ENCODE measurements around the gene CTNNBL1.
A peak's percentile ranks its signal among the peaks of the same experiment; 100 is the strongest.
"Not testable (repeated sequence)": the region's sequence is repeated elsewhere in the genome, so short reads cannot be mapped to it uniquely, and the experiment has no call there.

The CTNNBL1 gene

DNA sequence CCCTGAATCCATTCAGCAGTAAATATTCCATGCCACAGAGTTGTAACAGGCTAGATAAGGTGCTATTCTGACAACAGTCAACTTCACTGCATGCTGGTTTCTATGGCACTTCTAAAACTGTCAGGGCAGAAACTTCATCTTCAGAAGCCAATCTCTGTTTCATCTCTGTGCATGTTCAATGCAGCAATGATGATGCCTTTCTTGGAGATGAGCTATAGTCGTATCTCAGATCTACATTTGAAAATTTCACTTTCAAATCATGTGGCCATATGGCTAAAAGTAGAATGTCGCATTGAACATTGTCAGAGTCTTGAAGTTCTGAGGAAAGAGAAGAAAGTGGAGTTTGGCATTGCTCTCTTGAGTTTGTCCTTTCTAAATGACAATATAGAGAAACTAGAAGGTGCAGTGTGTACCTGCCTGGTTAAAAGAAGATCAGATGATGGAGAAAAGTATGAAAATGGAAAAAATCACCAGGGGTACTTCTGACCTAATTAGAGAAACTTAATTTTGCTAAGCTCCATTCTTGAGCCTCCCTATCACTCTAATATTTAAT, 160.1 kb downstream of the CTNNBL1 start:
- DNase-seq (ENCODE audit: low spot score) = peak; percentile 15

DNA sequence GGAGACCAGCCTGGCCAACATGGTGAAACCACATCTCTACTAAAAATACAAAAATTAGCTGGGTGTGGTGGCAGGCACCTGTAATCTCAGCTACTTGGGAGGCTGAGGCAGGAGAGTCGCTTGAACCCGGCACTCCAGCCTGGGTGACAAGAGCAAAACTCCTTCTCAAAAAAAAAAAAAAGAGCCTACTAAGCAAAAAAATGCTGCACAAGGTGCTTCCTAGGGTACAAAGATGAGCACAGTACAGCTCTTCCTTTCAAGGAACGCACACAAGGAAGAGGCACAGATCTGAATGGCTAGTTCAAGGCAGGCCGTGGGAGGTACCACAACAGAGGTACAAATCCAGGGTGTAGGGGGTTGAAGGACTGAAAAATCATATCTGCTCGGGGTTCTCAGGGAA, 162.2 kb downstream of the CTNNBL1 start:
- DNase-seq (ENCODE audit: low spot score) = not testable (repeated sequence)

GRCh38 chr20:37856932-37857660, 163.3 kb downstream of the CTNNBL1 start:
- no peak for DNase-seq (ENCODE audit: low spot score)

DNA sequence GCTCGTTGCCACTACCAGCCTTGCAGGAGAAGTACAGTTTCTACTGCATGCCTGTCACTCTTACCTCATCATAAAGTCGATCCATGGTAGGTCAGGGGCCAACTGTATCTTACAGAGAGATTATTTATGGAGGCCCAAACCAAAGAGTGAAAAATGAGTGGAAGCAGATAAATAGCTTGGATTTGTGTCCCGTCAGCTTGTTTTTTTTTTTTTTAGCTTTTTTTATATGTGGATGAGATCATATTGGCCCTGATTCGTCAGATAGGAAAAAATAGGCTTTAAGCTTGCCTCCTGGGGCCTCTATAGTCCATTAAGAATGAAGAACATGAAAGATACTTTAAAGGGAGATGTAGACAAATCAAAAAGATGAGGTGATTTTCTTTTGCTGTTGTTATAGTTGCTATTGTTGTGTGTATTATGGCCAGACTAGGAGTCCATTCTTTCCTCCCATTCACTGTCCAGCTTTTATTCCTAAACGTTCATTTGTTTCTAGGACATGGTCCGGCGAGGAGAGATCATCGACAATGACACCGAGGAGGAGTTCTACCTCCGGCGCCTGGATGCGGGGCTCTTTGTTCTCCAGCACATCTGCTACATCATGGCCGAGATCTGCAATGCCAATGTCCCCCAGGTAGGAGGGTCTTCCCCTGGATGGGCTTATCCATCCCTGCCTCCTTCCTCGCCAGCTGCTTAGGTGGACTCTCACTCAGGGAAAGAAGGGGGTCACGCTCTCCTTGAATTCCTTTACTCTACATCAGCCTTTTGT, 165.8 kb downstream of the CTNNBL1 start:
- DNase-seq (ENCODE audit: low spot score) = no peak

GRCh38 chr20:37863289-37863688, 169.5 kb downstream of the CTNNBL1 start:
- no peak for DNase-seq (ENCODE audit: low spot score)

DNA sequence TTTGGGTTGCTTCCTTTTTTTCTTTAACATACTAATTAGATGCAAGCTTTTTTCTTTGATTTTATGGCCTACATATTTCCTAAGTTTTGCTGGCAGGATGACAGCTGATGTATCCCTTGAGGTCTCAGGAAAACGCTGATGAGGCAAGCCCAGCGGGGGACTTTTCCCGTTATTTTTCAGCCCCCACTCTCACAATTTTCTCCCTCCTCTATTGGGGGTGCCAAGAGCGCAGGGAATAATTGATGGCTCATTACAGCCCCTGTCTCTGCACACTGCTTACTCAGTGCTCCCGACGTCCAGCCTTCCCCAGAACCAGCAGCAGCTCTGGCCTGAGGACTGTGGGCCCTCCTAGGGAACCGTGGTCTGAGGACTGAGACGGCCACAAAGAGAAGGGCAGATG, 170.5 kb downstream of the CTNNBL1 start:
- DNase-seq (ENCODE audit: low spot score) = no peak

DNA sequence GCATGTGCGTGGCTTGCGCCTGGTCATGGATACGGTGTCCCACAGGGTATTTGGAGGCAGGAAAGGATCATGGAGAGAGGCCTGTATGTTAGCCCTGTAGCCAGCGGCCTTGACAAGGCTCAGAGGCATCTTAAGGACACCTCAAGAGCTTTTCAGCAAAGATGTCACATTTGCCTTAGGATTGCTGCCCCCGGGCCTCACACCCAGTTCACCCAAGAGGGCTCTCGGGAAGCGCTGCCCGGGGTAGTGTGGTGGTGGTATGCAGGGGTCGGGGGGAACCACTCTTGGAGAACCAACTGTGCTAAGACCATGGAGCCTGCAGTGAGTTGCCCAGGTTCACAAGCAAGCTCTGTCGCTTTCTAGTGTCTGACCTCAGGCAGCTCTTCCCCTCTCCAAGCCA, 172.2 kb downstream of the CTNNBL1 start:
- no peak for DNase-seq (ENCODE audit: low spot score)

- DNase-seq (ENCODE audit: low spot score) = no peak
Measured at GRCh38 chr20:37867289-37868195, 173.7 kb downstream of the CTNNBL1 start.

DNA sequence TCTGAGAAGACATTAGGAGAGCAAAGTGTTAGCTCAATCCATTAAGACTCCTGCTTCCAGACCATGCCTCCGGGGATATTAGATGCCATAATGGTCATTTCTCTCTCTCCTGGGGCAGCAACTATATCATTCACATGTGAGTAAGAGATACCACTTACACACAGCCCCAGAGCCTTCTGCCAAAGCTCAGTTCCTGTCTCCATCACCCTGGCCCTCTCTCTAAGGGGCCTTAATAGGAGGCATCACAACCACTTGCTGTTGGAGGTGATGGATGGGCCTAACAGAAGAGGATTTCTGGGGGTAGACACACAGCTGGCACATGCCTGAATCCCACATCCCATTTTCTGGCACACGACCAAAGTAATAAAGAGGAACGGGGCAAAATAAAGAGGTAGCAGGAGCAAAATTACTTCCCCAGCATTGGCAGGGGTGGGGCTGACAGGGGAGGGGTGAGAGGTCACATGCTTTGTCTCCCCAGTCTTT, 175.1 kb downstream of the CTNNBL1 start:
- DNase-seq (ENCODE audit: low spot score) = no peak

DNA sequence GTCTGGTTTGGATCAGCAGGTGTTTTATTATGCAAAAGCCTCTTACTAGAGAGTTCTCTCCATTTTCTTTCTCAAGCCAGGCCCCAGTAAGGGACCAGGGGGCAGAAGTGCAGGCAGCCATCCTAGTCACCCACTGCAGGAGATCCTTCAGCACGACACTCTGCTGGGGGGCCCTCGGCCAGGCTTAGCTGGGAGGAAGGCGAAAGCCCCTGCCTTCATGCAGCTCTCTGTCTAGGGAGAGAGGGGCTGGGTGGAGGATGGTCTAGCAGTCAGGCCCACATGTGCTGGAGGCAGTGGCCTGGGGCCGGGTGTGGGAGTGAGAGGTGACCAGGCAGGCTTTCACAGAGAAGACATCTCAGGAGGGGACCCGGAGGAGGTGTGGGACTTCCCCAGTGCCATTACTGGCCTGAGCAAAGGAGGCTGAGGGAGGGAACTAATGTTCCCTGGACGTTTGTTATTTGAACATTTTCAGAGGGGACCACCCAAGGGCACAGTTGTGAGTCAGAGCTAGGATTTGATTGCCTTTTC, 175.6 kb downstream of the CTNNBL1 start:
- no peak for DNase-seq (ENCODE audit: low spot score)

GRCh38 chr20:37870294-37870693, 176.5 kb downstream of the CTNNBL1 start:
- no peak for DNase-seq (ENCODE audit: low spot score)

DNA sequence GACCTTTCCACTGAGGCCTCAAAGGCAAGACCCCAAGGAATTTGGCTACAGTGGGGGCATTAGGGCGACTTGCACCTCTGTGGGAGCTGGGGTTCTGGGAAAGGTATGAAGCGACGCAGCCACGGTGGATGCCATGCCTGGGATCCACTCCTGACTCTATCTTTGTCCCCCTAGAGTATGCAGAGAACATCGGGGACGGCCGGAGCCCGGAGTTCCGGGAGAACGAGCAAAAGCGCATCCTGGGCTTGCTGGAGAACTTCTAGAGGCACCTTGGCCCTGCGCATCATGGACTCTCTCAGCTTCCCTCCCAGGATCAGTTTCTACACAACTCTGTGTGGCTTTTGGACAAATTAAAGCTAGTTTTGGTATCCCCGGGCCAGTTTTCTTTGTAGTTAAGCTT, 177.9 kb downstream of the CTNNBL1 start:
- no peak for DNase-seq (ENCODE audit: low spot score)

GRCh38 chr20:37872161-37872560, 178.3 kb downstream of the CTNNBL1 start:
- no peak for DNase-seq (ENCODE audit: low spot score)

DNA sequence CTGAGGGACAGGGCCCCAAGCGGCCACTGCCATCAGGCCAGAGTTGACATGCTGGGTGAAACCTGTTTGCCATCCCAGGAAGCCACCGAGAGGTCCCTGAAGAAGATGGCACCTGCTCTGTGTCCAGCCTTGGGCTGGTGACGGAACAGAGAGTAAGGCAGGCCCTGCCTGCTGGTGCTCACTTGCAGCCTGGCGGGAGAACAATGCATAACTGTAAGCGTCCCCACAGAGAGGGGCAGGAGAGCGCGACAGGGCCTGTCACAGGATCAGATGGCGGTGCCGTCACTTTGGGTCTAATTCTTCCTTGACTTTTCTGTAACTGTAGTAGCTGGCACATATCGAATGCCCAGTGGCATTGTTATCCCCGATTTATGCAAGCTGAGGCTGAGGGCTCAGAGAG, 180.1 kb downstream of the CTNNBL1 start:
- no peak for DNase-seq (ENCODE audit: low spot score)

GRCh38 chr20:37875460-37876175, 181.8 kb downstream of the CTNNBL1 start:
- no peak for DNase-seq (ENCODE audit: low spot score)

DNA sequence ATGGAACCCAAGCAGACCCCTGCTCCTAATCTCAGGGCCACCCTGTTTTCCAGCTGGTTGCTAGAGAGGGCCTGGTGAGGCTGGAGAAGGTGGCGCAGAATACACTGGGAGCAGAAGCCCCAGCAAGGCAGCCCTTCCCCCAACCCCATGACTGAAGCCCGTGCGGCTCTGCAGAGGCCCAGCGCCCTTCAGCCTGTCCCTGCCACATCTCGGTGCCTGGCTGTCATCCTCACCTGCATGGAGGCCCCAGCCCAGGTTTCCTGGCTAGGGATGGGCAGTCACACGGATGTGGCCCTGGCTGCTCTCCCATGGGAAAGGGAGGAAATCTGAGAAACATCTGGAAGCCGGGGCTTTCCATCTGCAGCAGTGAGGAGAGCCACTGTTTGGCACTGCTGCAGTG, 183.0 kb downstream of the CTNNBL1 start:
- DNase-seq (ENCODE audit: low spot score) = no peak

- no peak for DNase-seq (ENCODE audit: low spot score)
Measured at GRCh38 chr20:37877832-37878772, 184.3 kb downstream of the CTNNBL1 start.

DNA sequence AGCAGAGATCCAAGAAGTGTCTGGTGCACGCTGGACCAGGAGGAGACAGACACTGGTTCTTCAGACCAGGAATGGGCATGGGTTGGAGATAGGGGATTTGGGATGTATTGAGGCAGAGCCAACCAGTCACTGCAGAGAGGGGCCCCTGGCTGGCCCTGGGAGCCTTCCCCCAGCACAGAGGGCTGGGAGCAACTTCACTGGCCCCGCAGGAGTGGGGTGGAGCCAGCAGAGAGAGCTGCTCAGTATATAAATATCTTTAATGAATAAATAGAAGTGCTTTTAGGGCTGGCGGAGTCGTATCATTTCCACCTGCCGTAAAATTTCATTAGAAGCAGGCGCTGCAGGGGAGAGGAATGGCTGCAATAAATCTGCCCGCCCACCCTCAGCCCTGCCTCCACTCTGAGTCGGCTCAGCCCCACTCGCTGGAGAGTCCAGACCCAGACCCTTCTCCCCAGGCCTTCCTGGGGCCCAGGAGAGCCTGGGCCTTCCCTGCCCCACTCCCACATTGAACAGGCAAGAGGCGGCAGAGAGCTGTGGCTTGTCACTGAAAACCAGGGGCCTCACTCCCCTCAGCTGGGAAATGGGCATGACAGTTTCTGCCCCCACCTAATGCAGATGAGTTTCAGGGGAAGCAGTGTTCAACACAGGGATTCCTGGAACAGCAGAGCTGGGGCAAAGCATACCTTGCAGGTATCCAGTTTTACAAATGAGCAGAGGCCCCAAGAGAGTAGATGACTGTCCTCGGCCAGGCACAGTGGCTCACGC, 185.2 kb downstream of the CTNNBL1 start:
- no peak for DNase-seq (ENCODE audit: low spot score)

DNA sequence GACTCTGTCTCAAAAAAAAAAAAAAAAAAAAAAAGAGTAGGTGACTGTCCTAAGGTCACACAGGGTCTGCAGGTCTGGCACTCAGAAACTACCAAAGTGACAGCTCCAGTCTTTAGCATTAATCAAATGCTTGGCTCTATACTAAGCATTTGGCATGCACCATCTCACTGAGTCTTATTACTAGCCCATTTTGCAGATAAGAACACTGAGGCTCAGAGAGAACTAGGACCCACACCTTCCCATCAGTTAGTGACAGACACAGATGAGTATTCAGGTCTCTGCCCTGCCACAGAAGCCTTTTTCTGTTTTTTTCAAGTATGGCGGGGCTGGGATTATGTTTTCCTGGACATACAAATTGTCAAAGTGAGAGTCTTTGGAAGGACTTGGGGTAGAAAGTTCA, 186.0 kb downstream of the CTNNBL1 start:
- DNase-seq (ENCODE audit: low spot score) = no peak

Measured in germinal center (tissue), 1 donor.